ENCODE data around the gene ADAMTSL4.

- peak; percentile 79 for TF ChIP-seq POLR2AphosphoS5 (IDR thresholded peaks at IDR 0.05)
- no peak for TF ChIP-seq CTCF (IDR thresholded peaks at IDR 0.05)
- TF ChIP-seq POLR2A (IDR thresholded peaks at IDR 0.05), result no peak
Measured at GRCh38 chr1:150576794-150577556, 27.8 kb downstream of the ADAMTSL4 start.
